HUES48 (cell line): ENCODE data around the gene JPH4.

Experiments
- H3K27ac ChIP-seq: one replicate; pipeline ENCODE4 v1.7.0; 2013; ENCODE audit warnings: low read depth, low read length, inconsistent platforms
- H3K27me3 ChIP-seq: 2 replicates; pipeline ENCODE4 v1.6.1; 2013; ENCODE audit warnings: mild to moderate bottlenecking, low read length; ENCODE audit not compliant: control insufficient read depth, insufficient read depth
- H3K36me3 ChIP-seq: 2 replicates; pipeline ENCODE4 v1.6.1; 2013; ENCODE audit warnings: low read length; ENCODE audit not compliant: control insufficient read depth, insufficient read depth
- H3K4me1 ChIP-seq: 2 replicates; pipeline ENCODE4 v1.6.1; 2013; ENCODE audit warnings: mild to moderate bottlenecking, low read length; ENCODE audit not compliant: control insufficient read depth, insufficient read depth
- H3K4me3 ChIP-seq: 2 replicates; pipeline ENCODE4 v1.5.1; 2013; ENCODE audit warnings: mild to moderate bottlenecking, low read depth, low read length
- H3K9ac ChIP-seq: 2 replicates; pipeline ENCODE4 v1.6.1; 2013; ENCODE audit warnings: mild to moderate bottlenecking, low read depth, low read length, moderate library complexity
- H3K9me3 ChIP-seq: 2 replicates; pipeline ENCODE4 v1.6.1; 2013; ENCODE audit warnings: low read length; ENCODE audit not compliant: control insufficient read depth, insufficient read depth

JPH4 gene

DNA sequence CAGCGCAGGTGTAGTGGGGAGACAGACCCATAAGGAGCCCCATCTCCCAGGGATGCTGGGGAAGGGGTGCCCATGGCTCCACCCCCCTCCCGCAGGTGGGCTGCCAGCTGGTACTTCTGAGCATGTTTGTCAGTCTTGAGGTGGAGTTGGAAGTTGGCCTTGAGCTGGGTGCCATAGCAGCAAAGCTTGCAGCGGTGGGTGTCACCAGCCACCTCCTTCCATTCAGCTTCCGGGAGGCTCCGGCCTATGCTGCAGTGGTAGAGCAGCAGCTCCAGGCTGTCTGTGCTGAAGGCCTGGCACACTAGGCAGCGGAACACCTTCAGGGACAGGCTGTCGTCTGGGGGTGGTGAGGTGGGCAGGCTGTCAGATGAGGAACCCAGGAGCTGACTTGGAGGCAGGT is 45.9 kb downstream of the JPH4 start:
- Histone ChIP-seq H3K4me3 (no peak overlapping the region), H3K9me3 (no peaks in the 10 kb centered on the region), H3K27me3 (no peaks in the 10 kb centered on the region), H3K4me1 (peaks cover 21% of the 10 kb centered on the region), H3K9ac (no peak overlapping the region), H3K36me3 (peaks cover 66% of the 10 kb centered on the region), H3K27ac (no peak overlapping the region)

- Histone ChIP-seq H3K4me3 (no peak overlapping the region), H3K4me1 (peaks cover 13% of the 10 kb centered on the region; the same call in 1 of the 2 replicates), H3K27ac (no peak overlapping the region), H3K27me3 (no peaks in the 10 kb centered on the region), H3K36me3 (peaks cover 78% of the 10 kb centered on the region), H3K9ac (no peak overlapping the region), H3K9me3 (no peaks in the 10 kb centered on the region)
Observed at GRCh38 chr14:23531391-23531790, 47.2 kb downstream of the JPH4 start.

GRCh38 chr14:23530375-23531055 is 48.1 kb downstream of the JPH4 start:
- no peak overlapping the region for H3K9ac ChIP-seq
- H3K9me3 ChIP-seq, result no peaks in the 10 kb centered on the region
- H3K27me3 ChIP-seq, result no peaks in the 10 kb centered on the region
- no peak overlapping the region for H3K27ac ChIP-seq
- peaks cover 9% of the 10 kb centered on the region; the same call in 1 of the 2 replicates for H3K4me1 ChIP-seq
- no peak overlapping the region for H3K4me3 ChIP-seq
- H3K36me3 ChIP-seq, result peaks cover 81% of the 10 kb centered on the region

DNA sequence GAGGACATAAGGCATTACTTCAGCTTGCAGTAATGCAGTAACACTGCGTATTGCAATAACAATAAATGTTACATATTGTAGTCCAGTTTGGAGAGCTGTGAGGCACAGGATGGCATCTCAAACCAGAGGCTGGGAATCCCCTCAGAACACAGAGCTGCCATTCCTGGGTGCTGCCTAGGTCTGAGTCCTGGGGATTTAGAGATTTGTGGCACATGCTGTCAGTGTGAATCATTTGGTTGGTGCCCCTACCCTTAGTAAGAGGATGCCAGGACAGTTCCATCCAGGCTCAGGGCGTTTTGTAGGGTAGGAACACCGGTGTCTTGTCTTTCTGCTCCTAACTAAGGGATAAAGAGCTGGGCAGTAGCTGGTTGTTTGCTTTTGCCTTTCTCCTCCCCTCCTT is 49.6 kb downstream of the JPH4 start:
- Histone ChIP-seq H3K27ac (no peak overlapping the region), H3K9ac (no peak overlapping the region), H3K36me3 (peaks cover 81% of the 10 kb centered on the region), H3K9me3 (no peaks in the 10 kb centered on the region), H3K4me1 (peaks cover 9% of the 10 kb centered on the region; the same call in 1 of the 2 replicates), H3K4me3 (no peak overlapping the region), H3K27me3 (no peaks in the 10 kb centered on the region)

DNA sequence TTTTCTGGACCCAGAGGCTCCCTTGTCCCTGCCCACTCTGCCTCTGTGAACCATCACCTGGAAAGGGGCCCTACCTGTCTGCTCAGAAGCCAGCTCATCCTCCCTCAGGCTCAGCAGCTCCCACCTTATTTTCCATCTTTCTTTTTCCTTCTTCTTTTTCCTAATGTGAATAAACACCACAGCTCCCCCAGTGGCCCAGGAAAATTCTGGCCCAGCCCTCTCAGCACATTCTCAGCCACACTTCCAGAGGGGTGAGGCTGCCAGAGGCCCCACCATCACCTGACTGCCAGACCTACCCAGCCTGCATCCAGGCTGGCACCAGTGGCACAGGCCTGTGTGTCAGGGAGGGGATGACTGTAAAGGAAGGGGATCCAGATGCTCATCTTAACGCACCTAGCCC is 50.0 kb downstream of the JPH4 start:
- peaks cover 78% of the 10 kb centered on the region for H3K36me3 ChIP-seq

GRCh38 chr14:23525611-23526010 is 53.0 kb downstream of the JPH4 start:
- Histone ChIP-seq H3K9ac (no peak overlapping the region), H3K9me3 (no peaks in the 10 kb centered on the region), H3K4me1 (peaks cover 9% of the 10 kb centered on the region; the same call in 1 of the 2 replicates), H3K27me3 (no peaks in the 10 kb centered on the region), H3K36me3 (peaks cover 63% of the 10 kb centered on the region), H3K4me3 (no peak overlapping the region), H3K27ac (no peak overlapping the region)

More for the DNA sequence above, 50.0 kb downstream of the JPH4 start:
- Histone ChIP-seq H3K27me3 (no peaks in the 10 kb centered on the region), H3K27ac (no peak overlapping the region), H3K4me1 (peaks cover 9% of the 10 kb centered on the region; the same call in 1 of the 2 replicates), H3K9ac (no peak overlapping the region), H3K9me3 (no peaks in the 10 kb centered on the region), H3K4me3 (no peak overlapping the region)

GRCh38 chr14:23524954-23525353 is 53.6 kb downstream of the JPH4 start:
- no peak overlapping the region for H3K4me3 ChIP-seq
- H3K4me1 ChIP-seq, result peaks cover 14% of the 10 kb centered on the region; the same call in 1 of the 2 replicates
- H3K27ac ChIP-seq, result no peak overlapping the region
- H3K9ac ChIP-seq, result no peak overlapping the region
- H3K9me3 ChIP-seq, result no peaks in the 10 kb centered on the region
- H3K36me3 ChIP-seq, result peaks cover 57% of the 10 kb centered on the region
- H3K27me3 ChIP-seq, result no peaks in the 10 kb centered on the region

DNA sequence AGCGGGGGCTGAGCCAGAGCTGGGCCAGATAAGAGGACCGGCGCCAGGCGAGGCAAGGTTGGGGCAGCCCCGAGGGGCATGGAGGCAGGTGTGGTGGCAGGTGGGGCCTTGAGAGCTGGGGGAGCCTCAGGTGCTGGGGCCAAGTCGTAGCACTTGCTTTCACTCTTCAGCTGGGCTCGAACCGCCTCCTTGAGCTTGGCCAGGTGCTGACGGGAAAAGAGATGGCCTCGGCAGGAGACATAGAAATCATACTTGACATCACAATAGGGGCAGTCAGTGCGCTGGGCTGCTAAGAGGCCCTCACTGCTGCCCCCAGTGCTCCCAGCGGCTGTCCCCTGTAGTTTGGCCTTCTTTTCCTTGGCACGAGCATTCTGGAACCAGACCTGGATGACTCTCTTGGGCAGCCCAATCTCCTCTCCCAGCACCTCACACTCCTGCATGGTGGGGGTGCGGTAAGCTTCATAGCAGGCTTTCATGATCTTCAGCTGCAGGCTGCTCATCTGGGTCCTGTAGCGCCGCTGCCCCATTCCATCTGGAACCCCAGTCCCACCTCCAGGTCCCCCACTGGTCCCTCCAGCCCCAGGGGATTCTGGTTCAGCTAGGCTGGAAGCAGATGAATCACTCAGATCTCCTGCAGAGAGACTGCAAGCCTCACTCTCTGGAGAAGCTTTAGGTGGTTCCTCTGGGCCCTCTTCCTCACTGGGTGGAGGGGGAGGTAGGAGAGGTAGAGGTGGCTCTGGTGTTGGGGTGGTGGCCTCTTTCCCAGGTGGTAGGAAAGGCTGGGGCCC is 55.2 kb downstream of the JPH4 start:
- Histone ChIP-seq H3K9me3 (no peaks in the 10 kb centered on the region), H3K9ac (no peak overlapping the region), H3K27ac (no peak overlapping the region), H3K4me1 (peaks cover 25% of the 10 kb centered on the region), H3K27me3 (no peaks in the 10 kb centered on the region), H3K36me3 (peaks cover 44% of the 10 kb centered on the region), H3K4me3 (no peak overlapping the region)

DNA sequence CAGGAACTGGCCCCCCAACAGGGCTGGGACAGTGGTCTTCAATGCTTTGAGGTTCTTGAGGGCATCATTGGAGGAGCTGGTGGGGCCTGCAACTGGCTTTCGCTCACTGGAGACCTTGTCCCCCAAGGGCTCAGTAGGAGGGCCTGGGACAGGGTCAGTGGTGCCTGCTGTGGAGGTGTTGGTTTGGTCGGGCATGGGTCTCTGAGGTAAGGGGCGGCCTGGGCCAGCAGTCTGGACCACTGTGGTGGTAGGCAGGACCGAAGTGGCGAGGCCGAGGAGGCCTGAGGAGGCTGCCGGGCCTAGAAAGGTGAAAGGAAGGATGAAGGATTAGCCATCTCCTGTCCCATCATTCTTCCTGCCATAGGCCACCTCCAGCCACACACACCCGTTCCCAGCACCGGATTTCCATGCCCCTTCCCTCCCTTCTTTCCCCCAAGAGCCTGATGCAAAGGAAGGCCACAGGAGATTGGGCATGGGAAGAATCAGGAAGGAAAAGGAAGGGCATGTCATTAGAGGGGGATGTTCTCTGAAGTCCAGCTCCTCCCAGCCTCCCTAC is 55.9 kb downstream of the JPH4 start:
- Histone ChIP-seq H3K27ac (no peak overlapping the region), H3K36me3 (peaks cover 38% of the 10 kb centered on the region)

DNA sequence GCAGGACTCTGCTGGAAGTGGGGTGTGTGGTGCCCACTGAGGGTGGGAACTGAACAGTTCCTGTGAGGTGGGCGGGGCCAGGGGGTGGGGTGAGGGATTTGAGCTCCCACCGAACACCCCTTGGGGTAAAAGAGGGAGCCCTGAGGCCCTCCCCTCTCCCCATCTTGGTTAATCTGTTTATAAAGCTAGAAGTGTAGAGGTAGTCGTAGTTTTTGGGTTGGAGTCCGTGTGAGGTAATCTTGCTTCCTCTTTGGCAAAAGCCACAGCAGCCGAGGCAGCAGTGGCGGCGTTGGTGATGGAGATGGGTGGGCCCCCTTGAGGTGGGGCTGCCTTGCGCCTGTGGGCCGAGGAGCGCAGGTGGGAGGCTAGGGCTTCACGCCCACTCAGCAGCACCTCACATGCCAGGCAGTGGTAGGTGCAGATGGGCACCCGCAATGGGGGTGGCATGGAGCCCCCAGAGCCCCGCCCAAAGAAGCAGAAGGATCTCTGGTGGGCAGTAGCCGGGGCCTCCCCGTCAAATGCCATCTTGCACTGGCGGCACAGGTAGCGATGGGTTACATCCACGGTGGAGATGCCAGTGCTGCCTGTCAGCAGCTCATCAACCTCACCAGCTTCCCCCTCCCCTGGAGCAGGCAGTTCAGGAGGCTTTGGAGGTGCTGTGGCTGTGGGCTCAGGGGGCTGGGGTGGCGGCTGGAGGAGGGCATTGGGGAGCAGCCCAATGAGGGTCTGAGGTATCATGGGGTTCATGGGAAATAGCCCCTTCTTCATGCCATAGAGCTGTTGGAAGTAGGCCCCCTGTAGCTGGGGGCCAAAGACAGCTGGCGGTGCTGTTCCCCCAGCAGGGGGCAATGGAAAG is 56.6 kb downstream of the JPH4 start:
- H3K27ac ChIP-seq, result no peak overlapping the region
- H3K27me3 ChIP-seq, result no peaks in the 10 kb centered on the region
- no peaks in the 10 kb centered on the region for H3K9me3 ChIP-seq
- peaks cover 28% of the 10 kb centered on the region for H3K4me1 ChIP-seq
- H3K4me3 ChIP-seq, result no peak overlapping the region
- no peak overlapping the region for H3K9ac ChIP-seq
- H3K36me3 ChIP-seq, result peaks cover 32% of the 10 kb centered on the region

More for the DNA sequence above, 55.9 kb downstream of the JPH4 start:
- H3K27me3 ChIP-seq, result no peaks in the 10 kb centered on the region
- H3K9me3 ChIP-seq, result no peaks in the 10 kb centered on the region
- peaks cover 28% of the 10 kb centered on the region for H3K4me1 ChIP-seq
- no peak overlapping the region for H3K9ac ChIP-seq
- H3K4me3 ChIP-seq, result no peak overlapping the region
